Lung (tissue), 12 donors: ENCODE results near the gene MICA. TPM values are rescaled to one million over a fixed set of nuclear protein-coding genes. Genes with fewer than 3 reads are reported as not detected.
A peak's percentile ranks its signal among the peaks of the same experiment; 100 is the strongest.

Experiments used
- ATAC-seq: fragments of 200-7000 bp; cut with Tn5 transposase; one replicate; pipeline ENCODE4 v1.9.1; 2020; ENCODE audit warnings: moderate number of reproducible peaks; ENCODE audit not compliant: insufficient read depth, low FRiP score
- DNase-seq, 3 donors: peaks; one replicate each; pipeline ENCODE4 v3.0.0-alpha.2; 2013 to 2017
- H3K27ac ChIP-seq, 2 donors: one replicate each; pipeline ENCODE4 v1.5.1; 2013; ENCODE audit warnings: mild to moderate bottlenecking in 2 of 2, moderate library complexity in 2 of 2, control low read depth in 1 of 2, inconsistent platforms in 1 of 2, low read depth in 1 of 2, low read length in 1 of 2
- H3K27me3 ChIP-seq, 3 donors: one replicate each; pipeline ENCODE4 v1.5.1; 2013; ENCODE audit warnings: low read length in 2 of 3; ENCODE audit not compliant: control insufficient read depth in 3 of 3, insufficient read depth in 3 of 3
- H3K36me3 ChIP-seq, 4 donors: one replicate each; pipeline ENCODE4 v1.5.1; 2013; ENCODE audit warnings: low read length in 4 of 4, mild to moderate bottlenecking in 1 of 4, moderate library complexity in 1 of 4; ENCODE audit not compliant: control insufficient read depth in 4 of 4, insufficient read depth in 4 of 4
- H3K4me1 ChIP-seq, 5 donors: one replicate each; pipeline ENCODE4 v1.5.1; 2013; ENCODE audit warnings: low read length in 5 of 5, mild to moderate bottlenecking in 2 of 5, moderate library complexity in 1 of 5; ENCODE audit not compliant: control insufficient read depth in 5 of 5, insufficient read depth in 5 of 5
- H3K4me3 ChIP-seq: one replicate; pipeline ENCODE4 v1.5.1; 2013; ENCODE audit warnings: mild to moderate bottlenecking, control low read depth, moderate library complexity
- H3K9ac ChIP-seq, 2 donors: one replicate each; pipeline ENCODE4 v1.5.1; 2013; ENCODE audit warnings: low read length in 2 of 2, control low read depth in 1 of 2; ENCODE audit not compliant: insufficient read depth in 1 of 2
- H3K9me3 ChIP-seq, 4 donors: one replicate each; pipeline ENCODE4 v1.5.1; 2013; ENCODE audit warnings: low read length in 3 of 4, mild to moderate bottlenecking in 1 of 4, moderate library complexity in 1 of 4; ENCODE audit not compliant: control insufficient read depth in 4 of 4, insufficient read depth in 3 of 4
- WGBS, 2 donors: extraction: QIAGEN DNeasy Blood & Tissue Kit; methylation state at CpG; one replicate each; pipeline ENCODE4 v1.1.7; 2013; 5-methylcytosine and 5-hydroxymethylcytosine counted together
- polyA plus RNA-seq, 2 donors: library from polyadenylated mRNA; stranded (reverse); fragments of 200-250 nt; gene quantifications; one replicate each; pipeline ENCODE4 v1.2.1, GENCODE V29; 2013
- total RNA-seq, 2 donors: library from RNA; depleted of rRNA in 1 of 2; stranded (reverse); fragments of >200 nt in 1 of 2; gene quantifications; one replicate each; pipeline ENCODE4 v1.2.1, GENCODE V29; 2014 to 2021
- TF ChIP-seq, protein P1 (sequence below): IDR thresholded peaks from 2 replicates; pipeline ENCODE4 v1.5.1; 2012; ENCODE audit warnings: mild to moderate bottlenecking; ENCODE audit errors: control extremely low read depth, extremely low read depth
- donor health status: control.
- donor health status: control.
- donor health status: Bipolar disorder and iron deficiency.
- donor health status: healthy.
- donor health status: DM: yes; HTN: yes; CAD: no.

MICA gene
- total and polyA plus RNA-seq, 4 donors = 16.5 to 48.2 (median 27.8) TPM

DNA sequence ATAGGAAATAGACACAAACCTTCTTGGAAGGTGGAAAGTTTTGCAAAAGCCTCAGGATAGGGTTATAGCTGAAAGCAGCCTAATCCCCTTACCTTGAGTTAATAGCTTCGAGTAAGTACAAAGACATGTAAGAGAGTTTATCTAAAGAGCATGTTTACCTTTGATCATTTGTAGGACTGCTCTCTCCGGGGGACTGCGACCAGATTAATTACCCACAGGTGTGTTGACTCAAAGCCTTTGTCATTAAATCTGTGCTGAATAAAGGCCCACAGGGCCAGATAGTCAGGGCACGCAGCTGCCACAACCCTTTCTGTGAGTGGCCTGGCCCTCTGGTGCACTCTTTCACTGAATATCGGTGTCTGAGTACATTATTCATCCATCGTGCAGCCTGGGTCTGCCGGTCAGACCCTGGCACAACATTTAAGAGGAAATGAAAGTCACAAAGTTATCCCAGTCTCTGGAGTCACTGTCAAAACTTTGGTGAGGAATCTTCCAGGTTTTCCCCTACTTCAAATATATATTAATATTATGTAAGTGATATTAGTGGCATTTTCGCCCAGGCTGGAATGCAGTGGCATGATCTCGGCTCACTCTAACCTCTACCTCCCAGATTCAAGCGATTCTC, 5.4 kb upstream of the MICA start:
- TF ChIP-seq, protein P1, sequence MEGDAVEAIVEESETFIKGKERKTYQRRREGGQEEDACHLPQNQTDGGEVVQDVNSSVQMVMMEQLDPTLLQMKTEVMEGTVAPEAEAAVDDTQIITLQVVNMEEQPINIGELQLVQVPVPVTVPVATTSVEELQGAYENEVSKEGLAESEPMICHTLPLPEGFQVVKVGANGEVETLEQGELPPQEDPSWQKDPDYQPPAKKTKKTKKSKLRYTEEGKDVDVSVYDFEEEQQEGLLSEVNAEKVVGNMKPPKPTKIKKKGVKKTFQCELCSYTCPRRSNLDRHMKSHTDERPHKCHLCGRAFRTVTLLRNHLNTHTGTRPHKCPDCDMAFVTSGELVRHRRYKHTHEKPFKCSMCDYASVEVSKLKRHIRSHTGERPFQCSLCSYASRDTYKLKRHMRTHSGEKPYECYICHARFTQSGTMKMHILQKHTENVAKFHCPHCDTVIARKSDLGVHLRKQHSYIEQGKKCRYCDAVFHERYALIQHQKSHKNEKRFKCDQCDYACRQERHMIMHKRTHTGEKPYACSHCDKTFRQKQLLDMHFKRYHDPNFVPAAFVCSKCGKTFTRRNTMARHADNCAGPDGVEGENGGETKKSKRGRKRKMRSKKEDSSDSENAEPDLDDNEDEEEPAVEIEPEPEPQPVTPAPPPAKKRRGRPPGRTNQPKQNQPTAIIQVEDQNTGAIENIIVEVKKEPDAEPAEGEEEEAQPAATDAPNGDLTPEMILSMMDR = no peak
- H3K36me3 ChIP-seq = peaks cover 0 to 12% (median 0%) of the 10 kb centered on the region in 4 donors
- H3K9me3 ChIP-seq = no peaks in the 10 kb centered on the region
- no peak for DNase-seq
- ATAC-seq = no peak
- H3K27ac ChIP-seq = no peak overlapping the region
- H3K4me3 ChIP-seq = no peak overlapping the region
- H3K9ac ChIP-seq = no peak overlapping the region
- H3K27me3 ChIP-seq = peaks cover 0 to 9% (median 8%) of the 10 kb centered on the region in 3 donors
- 76 to 90% methylated on average over 10 of the region's 10 CpGs for WGBS, 2 donors
- peaks cover 0 to 13% (median 5%) of the 10 kb centered on the region in 5 donors for H3K4me1 ChIP-seq

DNA sequence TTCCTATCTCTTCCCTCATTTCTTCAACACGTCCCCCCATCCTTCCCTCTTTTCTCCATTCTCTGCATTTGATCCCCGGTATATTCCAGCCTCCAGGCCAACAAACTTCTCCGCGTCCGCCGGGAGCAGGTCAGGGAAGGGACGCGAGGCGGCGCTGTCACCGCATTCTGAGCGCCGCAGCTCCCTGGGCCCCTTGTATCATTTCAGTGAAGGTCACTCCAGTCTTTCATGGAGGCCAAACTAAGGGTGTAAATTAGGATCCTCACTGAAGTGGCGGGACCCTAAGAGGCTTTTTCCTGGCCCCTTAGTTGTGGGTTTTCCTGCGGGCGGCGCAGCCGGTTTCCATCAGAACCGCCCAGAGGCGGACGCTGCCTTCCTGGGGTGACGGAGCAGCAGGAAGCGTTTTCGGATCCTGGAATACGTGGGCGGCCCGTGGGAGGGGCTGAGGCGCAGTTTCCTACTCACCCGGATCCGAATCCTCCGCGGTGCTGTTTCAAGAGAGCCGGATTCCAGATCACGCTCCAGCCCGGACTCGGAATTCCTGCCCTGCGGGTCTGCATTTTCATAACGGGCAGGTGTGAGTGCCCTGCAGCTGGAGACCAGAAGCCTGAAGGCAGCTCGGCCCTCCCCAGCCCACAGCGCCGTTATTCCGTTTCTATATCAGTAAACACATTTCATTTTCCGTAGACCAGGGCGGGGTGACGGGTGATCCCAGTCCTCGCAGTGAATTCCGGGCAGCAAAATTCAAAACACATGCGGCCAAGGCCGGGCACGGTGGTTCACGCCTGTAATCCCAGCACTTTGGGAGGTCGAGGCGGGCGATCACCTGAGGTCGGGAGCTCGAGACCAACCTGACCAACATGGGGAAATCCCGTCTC, 3.6 kb upstream of the MICA start:
- no peaks in the 10 kb centered on the region for H3K9me3 ChIP-seq
- ATAC-seq (peak; percentile 76), DNase-seq (peak; percentile 91 to 95 (median 94))
- peaks cover 0 to 24% (median 9%) of the 10 kb centered on the region in 5 donors for H3K4me1 ChIP-seq
- WGBS, 2 donors = 0% methylated on average over 57 of the region's 57 CpGs
- TF ChIP-seq, protein P1 = peak; percentile 76
- peaks cover 0 to 4% (median 0%) of the 10 kb centered on the region in 4 donors for H3K36me3 ChIP-seq
- H3K27me3 ChIP-seq = peaks cover 0 to 11% (median 9%) of the 10 kb centered on the region in 3 donors
- H3K27ac ChIP-seq = peak overlapping the region; percentile 99
- H3K9ac ChIP-seq = peak overlapping the region; percentile 45 to 55
- peak overlapping the region; percentile 55 for H3K4me3 ChIP-seq

DNA sequence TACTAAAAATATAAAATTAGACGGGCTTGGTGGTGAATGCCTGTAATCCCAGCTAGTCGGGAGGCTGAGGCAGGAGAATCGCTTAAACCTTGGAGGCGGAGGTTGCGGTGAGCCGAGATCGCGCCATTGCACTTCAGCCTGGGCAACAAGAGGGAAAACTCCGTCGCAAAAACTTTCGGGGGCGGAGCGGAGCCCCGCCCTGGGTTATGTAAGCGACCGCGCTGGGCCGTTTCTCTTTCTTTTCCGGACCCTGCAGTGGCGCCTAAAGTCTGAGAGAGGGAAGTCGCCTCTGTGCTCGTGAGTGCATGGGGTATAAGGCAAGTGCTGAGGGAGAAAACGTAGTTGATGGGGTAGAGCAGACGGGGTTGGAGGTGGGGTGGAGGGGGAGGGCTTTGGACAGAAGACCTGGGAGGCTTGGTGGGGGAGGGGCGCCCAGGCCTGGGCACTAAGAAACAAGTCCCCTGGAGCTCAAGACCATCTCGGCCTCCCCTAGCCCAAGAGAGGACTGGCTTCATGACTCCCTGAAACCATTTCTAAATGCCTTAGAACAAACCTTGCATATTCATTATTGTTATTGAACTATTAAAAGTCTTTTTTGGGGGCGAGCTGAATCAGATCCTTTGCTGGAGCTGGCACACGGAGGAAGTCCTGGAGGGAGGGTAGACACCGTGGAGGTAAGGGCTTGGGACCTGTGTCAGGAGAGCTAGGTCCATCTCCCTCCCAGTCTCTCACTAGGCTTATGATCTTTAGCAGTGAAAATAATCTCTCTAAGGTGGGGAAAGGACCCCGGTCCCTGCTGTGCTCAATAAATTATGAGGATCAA, 2.7 kb upstream of the MICA start:
- WGBS, 2 donors = 1% methylated on average over 29 to 30 of the region's 30 CpGs
- peaks cover 0 to 11% (median 11%) of the 10 kb centered on the region in 3 donors for H3K27me3 ChIP-seq
- peak overlapping the region; percentile 55 for H3K4me3 ChIP-seq
- peak; percentile 66 to 80 (median 71) for DNase-seq
- H3K9ac ChIP-seq = peak overlapping the region; percentile 21 to 45
- peaks cover 0 to 24% (median 10%) of the 10 kb centered on the region in 5 donors for H3K4me1 ChIP-seq
- ATAC-seq = peak; percentile 46
- H3K27ac ChIP-seq = peak overlapping the region; percentile 99
- no peaks in the 10 kb centered on the region for H3K36me3 ChIP-seq
- TF ChIP-seq, protein P1 = no peak
- no peaks in the 10 kb centered on the region for H3K9me3 ChIP-seq
